IPS-20b (cell line): ENCODE measurements around the gene RAB29.
A peak's percentile ranks its signal among the peaks of the same experiment; 100 is the strongest.

Experiments
- H3K27ac ChIP-seq: one replicate; pipeline ENCODE4 v1.5.1; 2013; ENCODE audit warnings: low read length
- H3K27me3 ChIP-seq: 2 replicates; pipeline ENCODE4 v1.6.1; 2013; ENCODE audit warnings: mild to moderate bottlenecking, low read length, inconsistent platforms; ENCODE audit not compliant: insufficient read depth
- H3K36me3 ChIP-seq: 2 replicates; pipeline ENCODE4 v1.6.1; 2013; ENCODE audit warnings: low read depth, mild to moderate bottlenecking, inconsistent platforms, low read length, moderate library complexity; ENCODE audit not compliant: insufficient read depth
- H3K4me1 ChIP-seq: 2 replicates; pipeline ENCODE4 v1.6.1; 2013; ENCODE audit warnings: mild to moderate bottlenecking, control low read depth, inconsistent platforms, low read length, moderate library complexity; ENCODE audit not compliant: insufficient read depth
- H3K4me3 ChIP-seq: 2 replicates; pipeline ENCODE4 v1.5.1; 2013; ENCODE audit warnings: mild to moderate bottlenecking, low read length, inconsistent platforms
- H3K9ac ChIP-seq: 2 replicates; pipeline ENCODE4 v1.6.1; 2013; ENCODE audit warnings: low read depth, mild to moderate bottlenecking, inconsistent platforms, low read length, moderate library complexity
- H3K9me3 ChIP-seq: 2 replicates; pipeline ENCODE4 v1.6.1; 2013; ENCODE audit warnings: mild to moderate bottlenecking, low read depth, low read length, inconsistent platforms; ENCODE audit not compliant: insufficient read depth

Gene RAB29

DNA sequence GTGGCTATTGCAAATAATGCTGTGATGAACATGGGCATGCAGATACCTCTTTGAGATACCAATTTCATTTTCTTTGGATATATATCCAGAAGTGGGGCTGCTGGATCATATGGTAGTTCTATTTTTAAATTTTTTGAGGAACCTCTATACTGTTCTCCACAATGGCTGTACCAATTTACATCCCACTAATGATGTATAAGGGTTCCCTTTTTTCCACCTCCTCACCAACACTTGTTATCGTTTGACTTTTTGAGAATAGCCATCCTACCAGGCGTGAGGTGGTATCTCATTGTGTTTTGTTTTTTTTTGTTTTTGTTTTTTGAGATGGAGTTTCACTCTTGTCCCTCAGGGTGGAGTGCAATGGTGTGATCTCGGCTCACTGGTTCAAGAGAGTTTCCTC lies 18.7 kb downstream of the RAB29 start:
- no peaks in the 10 kb centered on the region for H3K9me3 ChIP-seq
- 0 out of 2 replicates have a peak, but pooled peaks cover 9% of the 10 kb centered on the region for H3K27me3 ChIP-seq
- no peak overlapping the region for H3K4me3 ChIP-seq
- no peak overlapping the region for H3K27ac ChIP-seq
- H3K9ac ChIP-seq = no peak overlapping the region
- H3K36me3 ChIP-seq = no peaks in the 10 kb centered on the region
- no peaks in the 10 kb centered on the region for H3K4me1 ChIP-seq

DNA sequence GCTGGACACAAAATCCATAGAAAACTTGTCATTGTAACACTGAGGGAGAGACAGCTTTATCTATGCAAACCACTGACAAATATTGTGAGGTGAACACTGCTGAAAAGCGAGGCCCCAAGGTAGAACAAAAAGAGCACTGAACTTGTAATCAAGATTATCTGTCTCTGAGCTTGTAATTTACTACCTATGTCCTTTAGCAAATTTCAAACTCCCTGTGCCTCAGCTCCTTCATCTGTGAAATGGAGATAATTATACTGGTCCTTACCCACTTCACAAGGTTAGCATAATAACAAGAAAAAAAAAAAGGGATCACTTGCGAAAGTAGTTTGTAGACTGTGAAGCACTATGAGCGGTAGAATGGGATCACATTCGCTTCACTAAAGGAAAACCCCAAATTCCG lies 20.4 kb downstream of the RAB29 start:
- Histone ChIP-seq H3K36me3 (no peaks in the 10 kb centered on the region), H3K4me1 (no peaks in the 10 kb centered on the region; the same call in 1 of the 2 replicates), H3K4me3 (no peak overlapping the region), H3K27me3 (0 out of 2 replicates have a peak, but pooled peaks cover 9% of the 10 kb centered on the region), H3K9me3 (no peaks in the 10 kb centered on the region), H3K9ac (no peak overlapping the region; the same call in 1 of the 2 replicates), H3K27ac (no peak overlapping the region)

- Histone ChIP-seq H3K27ac (no peak overlapping the region), H3K9me3 (no peaks in the 10 kb centered on the region), H3K27me3 (0 out of 2 replicates have a peak, but pooled peaks cover 9% of the 10 kb centered on the region), H3K9ac (peak overlapping the region; percentile 88; the same call in 1 of the 2 replicates), H3K4me3 (peak overlapping the region; percentile 96; the same call in 1 of the 2 replicates), H3K36me3 (peaks cover 20% of the 10 kb centered on the region), H3K4me1 (peaks cover 18% of the 10 kb centered on the region; the same call in 1 of the 2 replicates)
These were observed 24.1 kb downstream of the RAB29 start for GRCh38 chr1:205751036-205751651.

DNA sequence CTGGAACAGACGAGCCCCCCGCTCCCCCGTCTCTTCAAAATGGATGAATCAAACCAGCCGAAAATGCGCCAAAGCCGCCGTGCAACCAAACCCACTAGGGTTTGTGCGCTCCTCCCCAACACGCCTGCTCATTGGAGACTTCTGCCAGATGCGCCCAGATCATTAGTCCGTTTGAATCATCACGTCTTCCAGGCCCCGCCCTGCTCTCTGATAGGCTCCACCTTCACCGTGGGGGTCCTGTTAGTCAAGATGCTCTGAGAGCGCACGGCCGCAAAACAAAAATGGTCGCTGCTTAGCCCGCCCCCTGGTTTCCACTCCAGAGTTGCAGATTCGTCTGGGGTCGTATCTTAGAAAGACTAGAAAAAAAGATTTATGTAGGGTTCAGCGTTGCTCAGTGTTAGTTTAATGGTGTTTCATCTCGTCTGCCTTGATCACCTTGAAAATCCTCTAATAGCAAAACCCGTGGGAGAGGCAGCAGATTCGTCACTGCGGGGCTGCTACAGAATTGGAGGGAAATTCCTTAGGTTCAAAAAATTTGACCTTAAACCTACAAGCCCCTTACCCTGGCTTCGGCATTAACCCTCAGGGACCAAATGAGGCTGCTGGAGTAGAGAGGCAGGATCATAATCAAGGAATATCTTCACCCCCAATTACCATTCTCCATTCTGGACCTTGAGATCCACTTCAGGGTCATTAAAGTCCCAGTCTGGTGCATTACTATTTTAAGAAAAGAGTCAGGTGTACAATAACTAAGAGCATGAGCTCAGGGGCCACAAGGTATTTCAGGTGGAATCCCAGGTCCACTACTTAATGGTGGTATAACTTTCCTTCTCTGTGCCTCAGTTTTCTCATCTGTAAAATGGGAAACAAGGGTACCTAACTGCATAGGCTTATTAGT lies 24.9 kb downstream of the RAB29 start, which contains the start of gene NUCKS1:
Gene NUCKS1, minus strand, starts transcription at position 45 of the 898 bp plus-strand sequence. CDS start 209 bp downstream, outside the sequence.
- H3K27me3 ChIP-seq = 0 out of 2 replicates have a peak, but pooled peaks cover 6% of the 10 kb centered on the region
- peaks cover 18% of the 10 kb centered on the region; the same call in 1 of the 2 replicates for H3K4me1 ChIP-seq
- peak within 1 kb of the TSS; percentile 84 for H3K27ac ChIP-seq
- H3K36me3 ChIP-seq = peaks cover 20% of the 10 kb centered on the region
- H3K4me3 ChIP-seq = peak within 1 kb of the TSS; percentile 96
- H3K9me3 ChIP-seq = no peaks in the 10 kb centered on the region
- H3K9ac ChIP-seq = peak within 1 kb of the TSS; percentile 88

- peak overlapping the region; percentile 83 for H3K27ac ChIP-seq
- H3K36me3 ChIP-seq = peaks cover 25% of the 10 kb centered on the region
These were observed 25.8 kb downstream of the RAB29 start for GRCh38 chr1:205749234-205750137.

DNA sequence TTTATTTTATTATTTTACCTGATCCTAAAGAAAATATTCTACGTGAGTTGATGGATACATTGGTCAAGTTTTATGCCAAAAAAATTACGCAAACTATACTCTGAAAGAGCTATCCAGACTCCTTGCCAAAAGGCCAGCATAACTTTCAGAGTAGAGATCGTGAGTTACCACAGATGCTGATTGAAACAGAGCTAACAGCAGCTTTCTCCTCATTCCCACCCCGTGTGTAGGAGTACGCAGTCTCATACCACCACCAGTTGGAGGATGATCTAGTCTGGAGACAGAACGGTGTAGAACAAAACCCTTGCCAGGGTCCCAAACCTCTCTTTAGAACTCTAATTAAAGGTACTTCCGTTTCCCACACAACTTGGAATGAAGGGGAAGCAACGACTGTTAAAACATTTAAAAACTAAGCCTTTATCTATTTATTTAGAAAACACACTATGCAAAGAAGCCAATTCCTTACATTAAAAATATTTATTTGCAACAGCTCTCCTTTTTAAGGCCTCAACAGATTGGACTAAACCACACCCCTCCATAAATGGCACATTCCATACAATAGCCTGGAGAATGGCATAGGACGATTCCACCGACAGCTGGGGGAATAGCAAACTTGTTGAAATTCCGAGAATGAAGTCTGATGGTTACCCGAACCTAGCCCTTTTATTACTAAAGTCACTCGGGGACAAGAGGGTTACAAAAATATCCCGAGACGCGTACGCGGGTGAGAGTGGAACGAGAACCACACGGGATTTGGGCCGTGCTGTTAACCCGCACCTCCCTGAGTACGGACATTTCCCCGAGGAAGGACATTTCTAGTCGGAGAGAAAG lies 26.7 kb downstream of the RAB29 start:
- Histone ChIP-seq H3K4me3 (peak overlapping the region; percentile 96), H3K27ac (no peak overlapping the region), H3K9me3 (no peaks in the 10 kb centered on the region), H3K36me3 (peaks cover 25% of the 10 kb centered on the region), H3K27me3 (no peaks in the 10 kb centered on the region), H3K9ac (peak overlapping the region; percentile 88), H3K4me1 (peaks cover 29% of the 10 kb centered on the region)

More at GRCh38 chr1:205749234-205750137, 25.8 kb downstream of the RAB29 start:
- H3K9ac ChIP-seq = peak overlapping the region; percentile 88
- 0 out of 2 replicates have a peak, but pooled peaks cover 5% of the 10 kb centered on the region for H3K27me3 ChIP-seq
- no peaks in the 10 kb centered on the region for H3K9me3 ChIP-seq
- peaks cover 21% of the 10 kb centered on the region; the same call in 1 of the 2 replicates for H3K4me1 ChIP-seq
- H3K4me3 ChIP-seq = peak overlapping the region; percentile 96

- peak overlapping the region; percentile 8; the same call in 1 of the 2 replicates for H3K9ac ChIP-seq
- H3K36me3 ChIP-seq = peaks cover 32% of the 10 kb centered on the region
- no peak overlapping the region for H3K27ac ChIP-seq
- H3K27me3 ChIP-seq = no peaks in the 10 kb centered on the region
- H3K9me3 ChIP-seq = no peaks in the 10 kb centered on the region
- H3K4me1 ChIP-seq = peaks cover 38% of the 10 kb centered on the region
- H3K4me3 ChIP-seq = peak overlapping the region; percentile 96
These were observed 28.4 kb downstream of the RAB29 start for GRCh38 chr1:205746757-205747412.

GRCh38 chr1:205744403-205744802 lies 30.9 kb downstream of the RAB29 start:
- Histone ChIP-seq H3K4me1 (peaks cover 38% of the 10 kb centered on the region), H3K27me3 (no peaks in the 10 kb centered on the region), H3K9me3 (no peaks in the 10 kb centered on the region), H3K9ac (no peak overlapping the region), H3K27ac (no peak overlapping the region), H3K36me3 (peaks cover 39% of the 10 kb centered on the region), H3K4me3 (peak overlapping the region; percentile 25; the same call in 1 of the 2 replicates)

GRCh38 chr1:205743977-205744376 lies 31.3 kb downstream of the RAB29 start:
- Histone ChIP-seq H3K27ac (no peak overlapping the region), H3K4me1 (peaks cover 38% of the 10 kb centered on the region), H3K36me3 (peaks cover 42% of the 10 kb centered on the region), H3K27me3 (no peaks in the 10 kb centered on the region), H3K9me3 (no peaks in the 10 kb centered on the region), H3K9ac (no peak overlapping the region), H3K4me3 (peak overlapping the region; percentile 25; the same call in 1 of the 2 replicates)

DNA sequence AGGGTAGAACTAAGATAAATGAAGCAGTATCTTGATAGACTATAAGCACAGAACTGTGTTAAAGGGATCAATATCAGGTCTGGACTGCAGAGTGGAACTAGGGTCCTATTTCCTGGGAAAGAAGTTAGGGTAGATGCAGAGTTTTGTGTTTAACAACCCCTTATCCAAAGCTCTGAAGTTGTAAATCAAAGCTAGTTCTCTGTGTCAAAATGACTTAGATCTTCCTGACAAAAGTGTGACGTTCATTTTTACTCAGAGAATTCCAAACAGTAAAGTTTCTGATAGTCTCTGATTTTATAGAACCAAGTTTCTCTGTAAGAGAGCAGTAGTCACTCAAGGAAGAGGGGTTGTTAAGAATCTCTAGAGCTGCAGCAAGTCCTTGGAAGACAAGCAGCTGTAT lies 33.6 kb downstream of the RAB29 start:
- Histone ChIP-seq H3K4me1 (peaks cover 25% of the 10 kb centered on the region), H3K9me3 (no peaks in the 10 kb centered on the region), H3K27me3 (no peaks in the 10 kb centered on the region), H3K4me3 (no peak overlapping the region), H3K27ac (no peak overlapping the region), H3K9ac (no peak overlapping the region), H3K36me3 (peaks cover 32% of the 10 kb centered on the region)
